H9 (cell line): Measurements from ENCODE around the gene INPP5B. TPM values are rescaled to one million over a fixed set of nuclear protein-coding genes. Genes with fewer than 3 reads are reported as not detected.
A peak's percentile ranks its signal among the peaks of the same experiment; 100 is the strongest.

Experiments used
- DNase-seq: peaks from one replicate; pipeline ENCODE4 v3.0.0-alpha.2; 2017
- H2AFZ ChIP-seq: one replicate; pipeline ENCODE4 v1.6.1; 2013; ENCODE audit warnings: mild to moderate bottlenecking, low read length, control low read depth, moderate library complexity
- H2AK5ac ChIP-seq: 2 replicates; pipeline ENCODE4 v1.6.1; 2013; ENCODE audit warnings: low read length, control low read depth, mixed read lengths; ENCODE audit not compliant: insufficient read length
- H2BK120ac ChIP-seq: one replicate; pipeline ENCODE4 v1.6.1; 2013; ENCODE audit warnings: low read depth, mild to moderate bottlenecking, low read length, control low read depth, inconsistent platforms; ENCODE audit not compliant: poor library complexity, severe bottlenecking
- H2BK12ac ChIP-seq: 2 replicates; pipeline ENCODE4 v1.6.1; 2013; ENCODE audit warnings: low read length, control low read depth, mixed read lengths, low read depth; ENCODE audit not compliant: insufficient read length
- H2BK15ac ChIP-seq: 2 replicates; pipeline ENCODE4 v1.6.1; 2013; ENCODE audit warnings: low read depth, low read length, control low read depth
- H2BK20ac ChIP-seq: one replicate; pipeline ENCODE4 v1.6.1; 2013; ENCODE audit warnings: low read depth, mild to moderate bottlenecking, low read length, control low read depth, inconsistent platforms; ENCODE audit not compliant: poor library complexity, severe bottlenecking
- H2BK5ac ChIP-seq: 2 replicates; pipeline ENCODE4 v1.6.1; 2013; ENCODE audit warnings: low read length, control low read depth, mixed read lengths; ENCODE audit not compliant: insufficient read length
- H3K14ac ChIP-seq: 2 replicates; pipeline ENCODE4 v1.6.1; 2013; ENCODE audit warnings: low read length, control low read depth; ENCODE audit not compliant: insufficient read depth
- H3K18ac ChIP-seq: 2 replicates; pipeline ENCODE4 v1.6.1; 2013; ENCODE audit warnings: low read depth, mild to moderate bottlenecking, mixed read lengths, low read length, control low read depth; ENCODE audit not compliant: insufficient read length
- H3K23ac ChIP-seq: 2 replicates; pipeline ENCODE4 v1.6.1; 2013; ENCODE audit warnings: low read length, control low read depth, mixed read lengths, low read depth; ENCODE audit not compliant: insufficient read length
- H3K23me2 ChIP-seq: 2 replicates; pipeline ENCODE4 v1.6.1; 2013; ENCODE audit warnings: low read depth, mild to moderate bottlenecking, mixed read lengths, low read length, control low read depth; ENCODE audit not compliant: insufficient read length, poor library complexity, severe bottlenecking
- H3K27ac ChIP-seq: 2 replicates; pipeline ENCODE4 v1.5.1; 2013; ENCODE audit warnings: low read length, control low read depth, mixed read lengths, low read depth; ENCODE audit not compliant: insufficient read length
- H3K27me3 ChIP-seq: 2 replicates; pipeline ENCODE4 v1.6.1; 2013; ENCODE audit warnings: low read length, control low read depth, inconsistent platforms; ENCODE audit not compliant: insufficient read depth
- H3K4ac ChIP-seq: 2 replicates; pipeline ENCODE4 v1.6.1; 2013; ENCODE audit warnings: low read depth, mild to moderate bottlenecking, control low read depth, inconsistent platforms, low read length, moderate library complexity
- H3K4me1 ChIP-seq: 2 replicates; pipeline ENCODE4 v1.6.1; 2013; ENCODE audit warnings: low read length, control low read depth, inconsistent platforms; ENCODE audit not compliant: insufficient read depth
- H3K4me2 ChIP-seq: 2 replicates; pipeline ENCODE4 v1.6.1; 2013; ENCODE audit warnings: low read length, control low read depth, mixed read lengths; ENCODE audit not compliant: insufficient read length, insufficient read depth
- H3K56ac ChIP-seq: 2 replicates; pipeline ENCODE4 v1.6.1; 2013; ENCODE audit warnings: low read depth, mild to moderate bottlenecking, mixed read lengths, low read length, control low read depth; ENCODE audit not compliant: insufficient read length
- H3K79me1 ChIP-seq: 2 replicates; pipeline ENCODE4 v1.6.1; 2013; ENCODE audit warnings: low read depth, mild to moderate bottlenecking, moderate library complexity, low read length, control low read depth, inconsistent platforms; ENCODE audit not compliant: insufficient read depth, poor library complexity, severe bottlenecking
- H3K79me2 ChIP-seq: 2 replicates; pipeline ENCODE4 v1.6.1; 2013; ENCODE audit warnings: low read length, control low read depth, inconsistent platforms; ENCODE audit not compliant: insufficient read depth
- H3K9ac ChIP-seq: 2 replicates; pipeline ENCODE4 v1.6.1; 2013; ENCODE audit warnings: low read length, control low read depth, mixed read lengths; ENCODE audit not compliant: insufficient read length; ENCODE audit errors: extremely low read depth
- H3K9me3 ChIP-seq: one replicate; pipeline ENCODE4 v1.6.1; 2013; ENCODE audit warnings: low read depth, low read length, inconsistent platforms; ENCODE audit not compliant: control insufficient read depth
- H3T11ph ChIP-seq: one replicate; pipeline ENCODE4 v1.6.1; 2013; ENCODE audit warnings: mild to moderate bottlenecking, low read length, control low read depth, inconsistent platforms
- H4K20me1 ChIP-seq: one replicate; pipeline ENCODE4 v1.6.1; 2013; ENCODE audit not compliant: control insufficient read depth, insufficient read length, insufficient read depth
- H4K5ac ChIP-seq: 2 replicates; pipeline ENCODE4 v1.6.1; 2013; ENCODE audit warnings: low read depth, mild to moderate bottlenecking, mixed read lengths, low read length, control low read depth; ENCODE audit not compliant: insufficient read length
- H4K8ac ChIP-seq: replicated peaks from 2 replicates; pipeline ENCODE4 v1.6.1; 2013; ENCODE audit warnings: low read length, control low read depth, mixed read lengths, low read depth; ENCODE audit not compliant: insufficient read length
- H4K91ac ChIP-seq: 2 replicates; pipeline ENCODE4 v1.6.1; 2013; ENCODE audit warnings: low read depth, mild to moderate bottlenecking, moderate library complexity, mixed read lengths, low read length, control low read depth; ENCODE audit not compliant: insufficient read length
- H3K27ac Mint-ChIP-seq, 3 experiments: 2 replicates in 2 of 3; 3 replicates in 1 of 3; pipeline ENCODE4 v1.8.0; 2020 to 2021; ENCODE audit warnings: mixed read lengths in 3 of 3, mild to moderate bottlenecking in 1 of 3, moderate library complexity in 1 of 3
- H3K27me3 Mint-ChIP-seq: 2 replicates; pipeline ENCODE4 v1.8.0; 2021; ENCODE audit warnings: low read depth, mild to moderate bottlenecking, moderate library complexity, mixed read lengths
- H3K36me3 Mint-ChIP-seq, 3 experiments: 2 replicates in 2 of 3; 3 replicates in 1 of 3; pipeline ENCODE4 v1.8.0; 2020 to 2021; ENCODE audit warnings: low read depth in 3 of 3, mixed read lengths in 3 of 3; ENCODE audit not compliant: insufficient read depth in 1 of 3
- H3K4me1 Mint-ChIP-seq, 2 experiments: 2 replicates each; pipeline ENCODE4 v1.8.0; 2020; ENCODE audit warnings: mixed read lengths in 2 of 2
- H3K4me3 Mint-ChIP-seq, 2 experiments: 2 replicates in 1 of 2; 3 replicates in 1 of 2; pipeline ENCODE4 v1.8.0; 2020 to 2021; ENCODE audit warnings: mild to moderate bottlenecking in 2 of 2, mixed read lengths in 2 of 2, moderate library complexity in 1 of 2
- H3K9me3 Mint-ChIP-seq, 2 experiments: 2 replicates in 1 of 2; 3 replicates in 1 of 2; pipeline ENCODE4 v1.8.0; 2020; ENCODE audit warnings: mild to moderate bottlenecking in 2 of 2, mixed read lengths in 2 of 2, moderate library complexity in 1 of 2
- WGBS: extraction: QIAGEN DNeasy Blood & Tissue Kit; methylation state at CpG from one replicate; pipeline ENCODE4 v1.1.7; 2013; ENCODE audit warnings: missing lambda C conversion rate, low lambda C conversion rate, mixed read lengths; ENCODE audit not compliant: insufficient read length; ENCODE audit errors: extremely low coverage; 5-methylcytosine and 5-hydroxymethylcytosine counted together
- total RNA-seq: library from RNA; stranded (reverse); gene quantifications from 2 replicates; pipeline ENCODE4 v1.2.1, GENCODE V29; 2021
- TF ChIP-seq, protein P1 (sequence below): fragments of 200-600 bp; sonication (generic); conservative IDR thresholded peaks from 3 replicates; pipeline ENCODE4 v1.8.0; 2021; ENCODE audit warnings: antibody characterized with exemption, mild to moderate bottlenecking

Gene INPP5B
- total RNA-seq, 1 experiment from 2014 or later, result 28.2 TPM

DNA sequence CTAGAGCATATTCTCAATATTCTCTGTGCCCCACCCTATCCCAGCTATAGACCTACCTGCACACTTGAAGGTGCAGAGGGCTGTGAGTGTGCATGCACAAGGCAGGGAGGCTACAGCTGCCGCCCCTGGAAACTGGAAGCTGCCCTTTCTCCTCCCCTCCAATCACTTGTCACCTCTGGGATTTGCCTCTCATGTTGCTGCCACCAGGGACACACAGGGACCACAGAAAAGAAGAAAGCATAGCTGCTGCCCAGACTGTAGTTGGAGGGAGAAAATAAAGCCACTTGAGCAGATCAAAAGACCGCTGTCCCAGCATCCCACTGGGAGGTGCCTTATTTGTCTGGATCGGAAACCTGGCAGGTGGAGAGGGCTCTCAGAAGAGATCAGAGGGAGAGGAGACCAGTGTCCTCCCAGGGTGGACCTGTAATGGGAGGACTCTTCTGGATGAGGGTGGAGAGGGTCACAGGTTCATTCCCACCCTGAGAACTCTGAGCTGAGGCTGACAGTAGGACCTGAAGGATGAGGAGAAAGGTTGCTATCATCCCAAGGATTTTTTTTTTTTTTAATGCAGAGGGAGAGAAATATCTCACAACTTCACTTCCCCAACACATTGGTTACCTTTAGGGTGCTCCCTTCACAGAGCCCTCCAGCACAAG, 7.6 kb upstream of the INPP5B start:
- Histone ChIP-seq H4K20me1 (no peaks in the 10 kb centered on the region), H3K4ac (no peak overlapping the region), H3T11ph (no peak overlapping the region), H3K79me1 (no peaks in the 10 kb centered on the region), H3K18ac (no peak overlapping the region), H4K5ac (no peak overlapping the region), H2AK5ac (no peak overlapping the region), H2BK15ac (no peak overlapping the region), H2BK5ac (no peak overlapping the region), H3K14ac (no peak overlapping the region), H3K23me2 (no peaks in the 10 kb centered on the region), H4K8ac (no peak overlapping the region), H4K91ac (no peak overlapping the region), H3K9ac (no peak overlapping the region), H3K4me1 (no peaks in the 10 kb centered on the region), H2BK20ac (no peak overlapping the region), H3K79me2 (no peaks in the 10 kb centered on the region), H2BK12ac (no peak overlapping the region), H3K23ac (no peak overlapping the region), H3K56ac (no peak overlapping the region), H3K9me3 (no peaks in the 10 kb centered on the region), H3K27me3 (no peaks in the 10 kb centered on the region), H2AFZ (no peak overlapping the region), H3K27ac (no peak overlapping the region), H2BK120ac (no peak overlapping the region), H3K4me2 (no peak overlapping the region)
- Mint-ChIP-seq H3K36me3 (peaks cover 11 to 31% (median 23%) of the 10 kb centered on the region in 3 experiments; a peak in 6 of 7 replicates), H3K4me1 (peaks cover 5 to 14% of the 10 kb centered on the region in 2 experiments), H3K27ac (no peak overlapping the region; a peak in 1 of 7 replicates), H3K4me3 (peak overlapping the region in 1 of 2 experiments; percentile 16; a peak in 1 of 5 replicates), H3K9me3 (no peaks in the 10 kb centered on the region), H3K27me3 (no peaks in the 10 kb centered on the region; the same call in 1 of the 2 replicates)
- TF ChIP-seq, protein P1, sequence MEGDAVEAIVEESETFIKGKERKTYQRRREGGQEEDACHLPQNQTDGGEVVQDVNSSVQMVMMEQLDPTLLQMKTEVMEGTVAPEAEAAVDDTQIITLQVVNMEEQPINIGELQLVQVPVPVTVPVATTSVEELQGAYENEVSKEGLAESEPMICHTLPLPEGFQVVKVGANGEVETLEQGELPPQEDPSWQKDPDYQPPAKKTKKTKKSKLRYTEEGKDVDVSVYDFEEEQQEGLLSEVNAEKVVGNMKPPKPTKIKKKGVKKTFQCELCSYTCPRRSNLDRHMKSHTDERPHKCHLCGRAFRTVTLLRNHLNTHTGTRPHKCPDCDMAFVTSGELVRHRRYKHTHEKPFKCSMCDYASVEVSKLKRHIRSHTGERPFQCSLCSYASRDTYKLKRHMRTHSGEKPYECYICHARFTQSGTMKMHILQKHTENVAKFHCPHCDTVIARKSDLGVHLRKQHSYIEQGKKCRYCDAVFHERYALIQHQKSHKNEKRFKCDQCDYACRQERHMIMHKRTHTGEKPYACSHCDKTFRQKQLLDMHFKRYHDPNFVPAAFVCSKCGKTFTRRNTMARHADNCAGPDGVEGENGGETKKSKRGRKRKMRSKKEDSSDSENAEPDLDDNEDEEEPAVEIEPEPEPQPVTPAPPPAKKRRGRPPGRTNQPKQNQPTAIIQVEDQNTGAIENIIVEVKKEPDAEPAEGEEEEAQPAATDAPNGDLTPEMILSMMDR, result 0 out of 3 replicates have a peak, but pooled peaks have one; percentile 11
- WGBS, result no CpG with 5 or more reads among the region's 3 CpGs
- DNase-seq, result peak; percentile 37
